Stimulated activated naive CD8-positive, alpha-beta T cell treated with anti-CD3 and anti-CD28 coated beads, Interleukin-15, Interleukin-2, amounts not matched to agents 100 U/mL and 50 U/mL, for 24 hours (primary cell): ENCODE measurements around the gene NBPF1.
"Not testable (repeated sequence)": the region's sequence is repeated elsewhere in the genome, so short reads cannot be mapped to it uniquely, and the experiment has no call there.

Experiments
- ATAC-seq: fragments of 150-1000 bp; cut with Tn5 transposase; one replicate; pipeline ENCODE4 v1.10.0; 2021
- DNase-seq: peaks from one replicate; pipeline ENCODE4 v3.0.0; 2021

NBPF1 gene

DNA sequence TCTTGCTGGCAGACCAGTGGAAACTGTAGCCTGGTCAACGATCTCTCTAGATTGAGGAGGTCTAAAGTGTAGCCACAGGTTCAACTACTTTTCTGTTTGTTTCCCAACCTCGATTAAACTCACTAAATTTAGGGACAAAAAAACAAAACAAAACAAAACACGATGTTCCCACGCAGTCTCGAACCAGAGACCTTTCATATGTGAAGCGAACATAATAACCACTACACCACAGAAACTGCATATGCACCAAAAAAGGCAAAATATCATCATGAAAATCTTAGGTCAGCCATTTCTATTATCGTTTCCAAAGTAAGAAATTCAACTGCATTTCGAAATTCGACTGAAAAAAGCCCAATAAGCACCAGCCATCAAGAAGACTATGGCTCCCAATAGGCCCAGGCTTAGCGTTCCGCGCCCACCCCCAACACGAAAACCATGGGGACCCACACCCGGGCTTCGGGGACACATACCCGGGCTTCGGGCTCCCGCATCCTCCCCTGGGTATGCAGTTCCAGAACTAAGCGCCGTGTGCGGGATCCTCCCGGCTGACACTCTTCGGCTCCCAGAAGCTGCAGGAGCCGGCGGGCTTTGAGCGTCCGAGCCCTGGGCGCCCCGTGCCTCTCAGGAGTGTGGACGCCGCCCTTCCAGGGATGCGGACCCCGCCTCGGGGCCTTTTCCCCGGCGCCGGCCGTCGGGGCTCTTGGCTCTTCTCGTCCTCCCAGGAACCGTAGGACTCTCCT is 65.7 kb downstream of the NBPF1 start:
- not testable (repeated sequence) for DNase-seq, ATAC-seq

- DNase-seq (peak; percentile 41), ATAC-seq (peak; percentile 89)
Observed at GRCh38 chr1:16545682-16546095, 67.7 kb downstream of the NBPF1 start.

DNA sequence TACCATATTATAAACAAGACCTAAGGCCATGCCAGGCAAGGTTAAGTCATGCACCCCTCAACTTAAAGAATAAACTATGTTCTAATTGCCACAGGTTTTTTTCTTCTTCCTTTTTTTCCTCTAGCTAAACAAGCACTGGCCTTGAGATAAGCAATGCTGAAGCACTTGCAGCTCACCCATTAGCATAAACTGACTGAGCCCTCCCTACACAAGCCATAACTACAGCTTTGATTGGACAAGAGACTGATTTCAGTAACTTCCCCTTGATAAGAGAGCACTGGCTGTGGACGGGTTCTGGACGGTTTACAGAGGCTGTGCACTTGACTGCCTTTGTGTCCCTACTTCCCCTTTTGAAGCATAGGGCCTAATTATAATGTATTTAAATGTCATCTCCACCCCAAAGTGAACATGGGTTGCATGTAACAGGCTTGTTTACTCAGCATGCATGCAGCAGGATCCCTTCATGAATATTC is 72.9 kb downstream of the NBPF1 start:
- not testable (repeated sequence) for ATAC-seq, DNase-seq

- DNase-seq, ATAC-seq: not testable (repeated sequence)
Observed at GRCh38 chr1:16537528-16537927, 75.8 kb downstream of the NBPF1 start.

DNA sequence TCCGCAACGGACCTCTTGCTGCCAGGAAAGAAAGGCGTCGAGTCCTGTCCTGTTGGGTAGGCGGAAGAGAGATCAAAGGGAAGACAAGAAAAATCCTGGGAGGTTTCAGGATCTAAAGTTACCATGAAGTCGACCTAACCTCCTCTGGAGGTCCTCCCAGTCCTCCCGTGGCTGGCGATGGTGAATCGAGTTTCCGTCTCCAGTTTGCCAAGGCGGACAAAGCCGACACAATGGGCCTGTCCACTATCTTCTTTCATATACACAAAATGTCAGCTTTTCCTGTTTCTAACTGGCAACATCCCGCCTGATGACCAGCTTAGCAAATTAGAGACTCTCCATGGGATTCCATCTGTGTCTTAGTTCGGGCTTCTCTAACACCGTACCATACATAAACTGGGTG is 76.6 kb downstream of the NBPF1 start:
- ATAC-seq, DNase-seq: not testable (repeated sequence)

GRCh38 chr1:16535898-16536297 is 77.5 kb downstream of the NBPF1 start:
- ATAC-seq, DNase-seq: not testable (repeated sequence)

GRCh38 chr1:16535487-16535886 is 77.9 kb downstream of the NBPF1 start:
- not testable (repeated sequence) for ATAC-seq, DNase-seq

DNA sequence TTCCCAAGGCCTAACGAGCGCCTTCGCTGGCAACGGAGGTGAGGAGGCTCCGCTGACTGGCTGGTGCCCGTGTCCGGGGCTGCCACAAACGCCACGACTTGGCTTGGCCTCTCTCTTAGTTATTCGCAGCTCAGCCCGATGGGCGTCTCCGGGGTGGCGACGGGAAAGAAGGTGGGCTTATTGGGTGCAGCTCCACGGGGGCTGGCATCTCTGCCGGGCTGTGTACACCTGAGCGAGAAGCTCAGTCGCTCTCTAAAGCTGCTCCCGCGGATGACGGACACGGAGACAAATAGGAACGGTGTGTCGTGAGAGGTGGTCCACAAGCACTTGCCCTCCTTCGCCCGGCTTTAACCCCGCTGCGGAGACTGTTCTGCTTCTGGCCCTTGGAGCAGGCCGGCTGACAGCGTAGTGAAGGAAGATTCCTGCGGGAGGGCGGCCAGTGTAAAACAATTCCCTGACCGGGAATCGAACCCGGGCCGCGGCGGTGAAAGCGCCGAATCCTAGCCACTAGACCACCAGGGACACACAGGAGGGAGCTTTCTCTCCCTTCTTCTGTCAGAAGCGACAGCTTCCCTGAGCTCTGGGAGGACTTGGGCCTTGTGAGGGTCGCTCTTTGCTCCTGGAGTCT is 78.4 kb downstream of the NBPF1 start:
- ATAC-seq = peak; percentile 96
- peak; percentile 81 for DNase-seq

DNA sequence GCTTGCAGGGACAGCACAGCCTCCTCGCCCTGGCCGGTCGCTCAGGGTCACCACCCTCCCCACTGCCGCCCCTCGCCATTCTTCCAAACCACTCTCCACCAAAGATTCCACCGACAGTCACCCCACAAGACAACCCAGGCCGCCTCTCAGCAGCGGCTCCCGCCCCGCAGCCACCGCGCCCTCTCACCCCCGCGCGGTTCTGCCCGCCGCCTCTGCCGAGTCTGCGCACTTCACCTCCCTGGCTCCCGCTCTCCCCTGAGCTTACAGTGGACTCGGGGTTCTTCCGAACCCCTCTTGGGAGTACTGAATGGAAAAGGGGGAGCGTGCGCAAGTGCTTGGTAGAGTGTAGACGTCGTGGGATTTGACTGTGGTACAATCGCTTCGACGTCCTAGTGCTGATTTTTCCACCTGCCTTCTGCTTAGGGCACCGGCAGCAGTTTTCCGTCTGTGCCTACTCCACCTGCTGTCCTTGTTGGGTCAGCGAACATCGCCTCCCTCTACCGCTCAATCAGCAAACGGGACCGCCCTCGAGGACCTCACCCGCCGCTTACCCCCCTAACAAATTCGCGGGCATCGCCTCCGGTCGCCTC is 79.0 kb downstream of the NBPF1 start:
- not testable (repeated sequence) for DNase-seq, ATAC-seq

DNA sequence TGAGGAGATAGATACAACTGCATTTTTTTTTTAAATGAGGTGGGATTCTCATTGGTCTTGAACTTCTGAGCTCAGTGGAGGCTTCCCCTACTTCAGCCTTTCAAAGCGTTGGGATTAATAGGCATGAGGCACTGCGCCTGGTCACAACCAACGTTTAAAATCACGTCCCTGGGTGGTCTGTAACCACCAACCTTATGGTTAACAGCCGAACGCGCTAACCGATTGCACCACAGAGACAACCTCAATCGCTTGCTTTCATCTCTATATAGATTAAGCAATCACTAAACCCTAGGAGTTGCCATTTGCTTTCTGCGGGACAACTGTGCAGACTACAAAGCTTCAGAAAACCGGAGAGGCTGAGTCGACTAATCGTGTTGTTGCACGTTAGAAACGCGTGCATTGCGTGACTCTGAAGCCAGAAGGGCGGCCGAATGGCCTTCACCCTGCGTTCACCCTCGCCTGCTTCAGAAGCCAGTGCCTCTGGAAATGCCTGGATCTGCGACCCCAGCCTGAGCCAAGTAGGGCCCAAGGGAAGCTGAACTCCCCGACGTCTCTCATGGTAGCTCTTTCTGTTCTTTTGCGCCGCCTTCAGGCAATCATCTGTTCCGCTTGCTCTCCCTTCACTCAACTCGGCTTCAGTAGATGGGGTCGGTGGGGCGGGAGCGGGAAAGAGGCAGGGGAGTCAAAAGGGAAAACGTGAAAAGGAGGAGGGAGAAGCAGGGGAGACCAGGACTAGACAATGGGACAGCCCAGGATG is 81.0 kb downstream of the NBPF1 start:
- DNase-seq, ATAC-seq: not testable (repeated sequence)

- not testable (repeated sequence) for DNase-seq, ATAC-seq
Observed at GRCh38 chr1:16528338-16528737, 85.0 kb downstream of the NBPF1 start.

DNA sequence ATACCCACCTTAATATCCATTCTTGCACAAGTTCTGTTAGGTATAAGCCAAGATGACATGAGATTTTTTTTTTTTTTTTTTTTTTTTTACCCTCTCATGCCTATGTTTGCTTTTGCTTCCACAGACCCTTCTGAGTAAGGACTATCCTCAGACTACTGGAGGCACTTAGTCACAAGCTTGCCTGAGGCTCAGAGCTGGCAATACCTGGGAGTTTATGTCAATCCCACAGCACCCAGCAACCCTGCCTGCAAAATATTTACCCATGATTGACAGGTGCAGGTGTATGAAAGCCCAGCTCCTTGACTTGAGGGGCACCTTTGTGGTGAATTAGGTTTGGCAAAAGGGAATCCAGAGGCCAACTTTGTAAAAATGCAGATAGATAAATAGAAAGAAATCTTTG is 87.6 kb downstream of the NBPF1 start:
- not testable (repeated sequence) for DNase-seq, ATAC-seq

- not testable (repeated sequence) for DNase-seq, ATAC-seq
Observed at GRCh38 chr1:16521679-16522078, 91.7 kb downstream of the NBPF1 start.

GRCh38 chr1:16521288-16521583 is 92.1 kb downstream of the NBPF1 start:
- no peak for DNase-seq
- no peak for ATAC-seq

GRCh38 chr1:16520435-16521287 is 92.7 kb downstream of the NBPF1 start:
- not testable (repeated sequence) for ATAC-seq, DNase-seq

GRCh38 chr1:16519255-16519951 is 94.0 kb downstream of the NBPF1 start:
- ATAC-seq, DNase-seq: not testable (repeated sequence)

GRCh38 chr1:16518913-16519254 is 94.5 kb downstream of the NBPF1 start:
- not testable (repeated sequence) for DNase-seq, ATAC-seq

GRCh38 chr1:16516694-16517410 is 96.5 kb downstream of the NBPF1 start:
- not testable (repeated sequence) for ATAC-seq, DNase-seq

DNA sequence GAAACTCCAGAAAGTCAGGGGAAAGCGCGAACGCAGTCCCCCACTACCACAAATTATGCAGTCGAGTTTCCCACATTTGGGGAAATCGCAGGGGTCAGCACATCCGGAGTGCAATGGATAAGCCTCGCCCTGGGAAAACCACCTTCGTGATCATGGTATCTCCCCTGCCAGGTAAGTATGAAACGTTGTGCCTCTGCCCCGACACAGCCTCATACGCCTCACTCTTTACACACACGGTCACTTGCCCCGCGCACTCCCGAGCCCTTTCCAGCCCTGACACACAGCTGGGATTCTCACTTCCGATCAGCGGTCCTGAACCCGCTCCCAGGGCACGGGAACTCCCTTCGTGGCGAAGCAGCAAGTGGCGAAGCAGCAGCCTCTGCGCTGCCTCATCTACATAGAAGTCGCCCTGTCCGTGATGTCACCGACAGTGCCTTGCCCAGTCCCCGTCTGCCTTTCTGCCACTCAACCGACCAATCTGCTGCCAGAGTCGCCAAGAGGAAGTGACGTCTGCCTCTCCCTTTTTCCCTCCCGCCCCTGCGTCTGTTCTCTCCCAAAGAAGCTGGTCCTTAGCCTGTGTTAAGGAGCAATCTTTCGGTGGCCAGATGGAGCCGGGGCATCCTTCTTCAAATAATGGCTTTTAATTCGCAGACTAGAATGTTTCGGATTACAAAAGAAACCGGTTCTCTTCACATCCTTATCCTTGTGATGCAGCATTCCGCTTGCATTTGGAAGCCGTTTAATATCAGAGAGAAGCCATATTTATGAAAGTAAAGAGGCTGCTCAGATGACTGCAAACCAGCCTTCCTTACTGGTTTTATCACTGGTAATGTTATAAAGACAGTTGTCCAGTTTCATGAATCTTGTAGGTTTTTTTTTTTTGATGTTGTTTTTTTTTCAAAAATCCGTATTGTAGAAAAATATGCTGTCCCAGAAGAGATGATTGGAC is 99.0 kb downstream of the NBPF1 start, which contains the start of gene RNU1-1:
Gene RNU1-1 (minus strand): TSS at position 179 of the 949 bp plus-strand sequence.
- ATAC-seq = not testable (repeated sequence)
- DNase-seq = peak; percentile 68
